ENCODE results near the gene VPS41.

VPS41 gene

GRCh38 chr7:38942431-38943051, 33.5 kb upstream of the VPS41 start:
- no peaks in the 10 kb centered on the region for H3K9me3 ChIP-seq (ENCODE audit: control insufficient read depth, insufficient read depth, low read depth, low read length)
- TF ChIP-seq ZNF513 (tag by site-specific recombination; IDR thresholded peaks at IDR 0.05) (no peak), ZNF473 (tag by site-specific recombination; IDR thresholded peaks at IDR 0.05) (no peak), PRDM6 (tag by site-specific recombination; IDR thresholded peaks at IDR 0.05) (no peak), ZNF404 (tag by site-specific recombination; IDR thresholded peaks at IDR 0.05) (no peak), ZNF623 (tag by site-specific recombination; IDR thresholded peaks at IDR 0.05) (no peak)
- H3K4me1 ChIP-seq (ENCODE audit: control insufficient read depth, insufficient read depth, low read length) = no peaks in the 10 kb centered on the region
- H3K4me3 ChIP-seq (ENCODE audit: low read depth, low read length) = no peak overlapping the region
- no peaks in the 10 kb centered on the region for H3K36me3 ChIP-seq (ENCODE audit: control insufficient read depth in 2 of 2, insufficient read depth in 1 of 2, low read length in 2 of 2)
- no peak overlapping the region for H3K27ac ChIP-seq (ENCODE audit: extremely low read depth, low read depth, low read length)
- POLR2A ChIA-PET = no interaction called here
- CTCF ChIA-PET = interaction anchor here (0.5 to 1.3 kb wide), 3 partner anchors 10 to 335 kb away, joined by 3 read pairs; no protein-coding TSS in a partner anchor

- Histone ChIP-seq H3K4me3 (ENCODE audit: low read depth, low read length) (no peak overlapping the region), H3K36me3 (ENCODE audit: control insufficient read depth in 2 of 2, insufficient read depth in 1 of 2, low read length in 2 of 2) (no peaks in the 10 kb centered on the region), H3K9me3 (ENCODE audit: control insufficient read depth, insufficient read depth, low read depth, low read length) (no peaks in the 10 kb centered on the region), H3K27ac (ENCODE audit: extremely low read depth, low read depth, low read length) (no peak overlapping the region), H3K4me1 (ENCODE audit: control insufficient read depth, insufficient read depth, low read length) (no peaks in the 10 kb centered on the region)
- ChIA-PET POLR2A (no interaction called here), CTCF (interaction anchor here (0.6 to 0.7 kb wide), 2 partner anchors 11 to 520 kb away, joined by 3 read pairs; no protein-coding TSS in a partner anchor)
- no peak for TF ChIP-seq YY1 (tag by site-specific recombination; IDR thresholded peaks at IDR 0.05)
- no peak for TF ChIP-seq KLF17 (tag by site-specific recombination; IDR thresholded peaks at IDR 0.05)
Measured at GRCh38 chr7:38940774-38941173, 31.8 kb upstream of the VPS41 start.

GRCh38 chr7:38938589-38938988, 29.6 kb upstream of the VPS41 start:
- Histone ChIP-seq H3K4me1 (ENCODE audit: control insufficient read depth, insufficient read depth, low read length) (no peaks in the 10 kb centered on the region), H3K36me3 (ENCODE audit: control insufficient read depth in 2 of 2, insufficient read depth in 1 of 2, low read length in 2 of 2) (no peaks in the 10 kb centered on the region), H3K9me3 (ENCODE audit: control insufficient read depth, insufficient read depth, low read depth, low read length) (no peaks in the 10 kb centered on the region), H3K27ac (ENCODE audit: extremely low read depth, low read depth, low read length) (no peak overlapping the region), H3K4me3 (ENCODE audit: low read depth, low read length) (no peak overlapping the region)
- ChIA-PET CTCF (interaction anchor here (1.7 kb wide), 1 partner anchor 12 kb away, joined by 6 read pairs; no protein-coding TSS in a partner anchor), POLR2A (no interaction called here)
- TF ChIP-seq ZXDB (tag by site-specific recombination; IDR thresholded peaks at IDR 0.05) = no peak
- TF ChIP-seq KLF1 (tag by site-specific recombination; IDR thresholded peaks at IDR 0.05) = no peak
- TF ChIP-seq SCRT2 (tag by site-specific recombination; IDR thresholded peaks at IDR 0.05) = no peak
- no peak for TF ChIP-seq PBX3 (CRISPR knock-in tag; IDR thresholded peaks at IDR 0.05)
- TF ChIP-seq ZSCAN23 (tag by site-specific recombination; IDR thresholded peaks at IDR 0.05) = no peak
- no peak for TF ChIP-seq ZNF785 (tag by site-specific recombination; IDR thresholded peaks at IDR 0.05)
- TF ChIP-seq ZNF148 (tag by site-specific recombination; IDR thresholded peaks at IDR 0.05; ENCODE audit: borderline replicate concordance) = no peak
- TF ChIP-seq ZNF311 (tag by site-specific recombination; IDR thresholded peaks at IDR 0.05; ENCODE audit: borderline replicate concordance) = no peak
- TF ChIP-seq ZNF398 (tag by site-specific recombination; IDR thresholded peaks at IDR 0.05) = no peak
- no peak for TF ChIP-seq ZNF280C (tag by site-specific recombination; IDR thresholded peaks at IDR 0.05)
- TF ChIP-seq PRDM1 (tag by site-specific recombination; IDR thresholded peaks at IDR 0.05) = no peak
- no peak for TF ChIP-seq ZNF560 (tag by site-specific recombination; IDR thresholded peaks at IDR 0.05; ENCODE audit: borderline replicate concordance)

All from HEK293 (cell line).